ENCODE data around the gene ARHGEF1.

DNA sequence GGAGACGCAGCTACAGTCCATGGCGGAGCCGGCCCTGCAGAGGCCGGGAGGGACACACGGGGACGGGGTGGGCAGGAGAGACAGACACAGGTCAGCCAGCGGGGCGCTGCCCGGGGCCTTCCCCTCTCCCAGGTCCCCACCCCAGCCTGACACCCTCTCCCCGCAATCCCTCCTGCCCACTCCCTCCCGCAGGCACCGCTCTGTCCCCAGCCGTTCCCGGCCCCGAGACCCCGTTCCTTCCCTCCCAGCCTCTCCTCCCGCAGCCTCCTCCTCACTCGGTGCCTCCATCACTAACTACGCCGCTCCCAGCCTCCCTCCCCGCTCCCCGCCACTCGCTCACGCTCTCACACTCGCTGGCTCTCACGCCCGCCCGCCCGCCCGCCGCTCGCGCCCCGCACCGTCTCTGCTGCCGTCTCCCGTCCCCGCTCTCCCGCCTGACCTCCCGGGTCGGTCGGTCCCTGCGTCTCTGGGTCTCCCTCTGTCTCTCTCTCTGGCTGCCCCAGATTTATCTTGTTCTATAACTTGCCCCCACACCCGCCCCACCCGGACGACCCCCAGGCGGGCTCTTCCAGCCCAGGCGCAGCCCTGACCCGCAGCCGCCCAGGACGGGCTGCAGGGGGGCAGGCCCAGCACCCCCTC, 30.0 kb downstream of the ARHGEF1 start:
- TF ChIP-seq, protein P1, sequence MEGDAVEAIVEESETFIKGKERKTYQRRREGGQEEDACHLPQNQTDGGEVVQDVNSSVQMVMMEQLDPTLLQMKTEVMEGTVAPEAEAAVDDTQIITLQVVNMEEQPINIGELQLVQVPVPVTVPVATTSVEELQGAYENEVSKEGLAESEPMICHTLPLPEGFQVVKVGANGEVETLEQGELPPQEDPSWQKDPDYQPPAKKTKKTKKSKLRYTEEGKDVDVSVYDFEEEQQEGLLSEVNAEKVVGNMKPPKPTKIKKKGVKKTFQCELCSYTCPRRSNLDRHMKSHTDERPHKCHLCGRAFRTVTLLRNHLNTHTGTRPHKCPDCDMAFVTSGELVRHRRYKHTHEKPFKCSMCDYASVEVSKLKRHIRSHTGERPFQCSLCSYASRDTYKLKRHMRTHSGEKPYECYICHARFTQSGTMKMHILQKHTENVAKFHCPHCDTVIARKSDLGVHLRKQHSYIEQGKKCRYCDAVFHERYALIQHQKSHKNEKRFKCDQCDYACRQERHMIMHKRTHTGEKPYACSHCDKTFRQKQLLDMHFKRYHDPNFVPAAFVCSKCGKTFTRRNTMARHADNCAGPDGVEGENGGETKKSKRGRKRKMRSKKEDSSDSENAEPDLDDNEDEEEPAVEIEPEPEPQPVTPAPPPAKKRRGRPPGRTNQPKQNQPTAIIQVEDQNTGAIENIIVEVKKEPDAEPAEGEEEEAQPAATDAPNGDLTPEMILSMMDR (IDR thresholded peaks at IDR 0.05) = no peak
- TF ChIP-seq ZFX (IDR thresholded peaks at IDR 0.05; ENCODE audit: borderline replicate concordance) = no peak
